HL-60/S4 treated with retinoic acid at 250 ng/mL for 4 days and 3 days (cell line): ENCODE data around the gene HIF3A.

ENCODE experiments used
- in situ Hi-C: fragments of 300-500 bp; cut with MboI; formaldehyde crosslinking; loops from 2 replicates; pipeline ENCODE4 v1.7.0; 2022; ENCODE audit warnings: low sequenced_read_pairs

The HIF3A gene

DNA sequence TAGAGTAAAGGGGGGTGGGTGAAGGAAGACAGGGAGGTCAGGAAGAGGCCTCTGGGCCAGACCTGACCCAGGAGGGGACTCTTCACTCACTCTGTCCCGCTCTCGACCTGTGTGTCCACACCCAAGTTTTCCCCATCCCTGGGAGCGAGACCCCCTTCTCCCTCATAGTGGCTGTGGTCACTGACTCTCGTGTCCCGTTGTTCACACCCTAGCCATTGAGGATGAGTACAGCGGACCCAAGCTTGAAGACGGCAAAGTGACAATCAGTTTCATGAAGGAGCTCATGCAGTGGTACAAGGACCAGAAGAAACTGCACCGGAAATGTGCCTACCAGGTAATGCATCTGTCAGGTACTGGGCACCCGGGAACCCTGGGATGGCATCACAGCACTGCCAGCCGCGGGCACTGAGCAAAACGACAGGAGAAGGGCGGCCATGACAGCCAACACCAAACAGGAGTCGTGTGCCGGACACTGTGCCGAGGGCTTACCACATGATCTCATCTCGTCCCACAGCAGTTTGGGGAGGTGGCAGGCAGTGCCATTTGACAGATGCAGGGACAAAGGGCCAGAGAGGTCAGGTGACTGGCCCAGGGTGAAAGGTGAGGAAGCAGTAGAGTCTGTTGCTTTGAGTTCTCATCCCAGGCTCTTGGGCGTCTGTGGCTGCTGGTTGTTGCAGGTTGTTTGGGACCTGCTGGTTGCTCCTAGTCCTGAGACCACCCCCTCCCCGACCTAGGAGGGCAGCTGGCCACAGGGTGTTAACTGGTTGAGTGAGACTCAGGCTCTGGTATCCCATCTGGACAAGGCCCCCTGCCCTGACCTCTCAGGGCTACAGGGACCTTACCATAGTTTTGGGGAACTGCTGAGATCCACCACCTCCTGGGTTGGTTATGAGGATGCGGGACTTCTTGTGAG is 79.7 kb downstream of the HIF3A start:
- in situ Hi-C loops, result no loop called here

- in situ Hi-C loops, result no loop called here
These were observed 81.4 kb downstream of the HIF3A start for GRCh38 chr19:46378268-46378667.

DNA sequence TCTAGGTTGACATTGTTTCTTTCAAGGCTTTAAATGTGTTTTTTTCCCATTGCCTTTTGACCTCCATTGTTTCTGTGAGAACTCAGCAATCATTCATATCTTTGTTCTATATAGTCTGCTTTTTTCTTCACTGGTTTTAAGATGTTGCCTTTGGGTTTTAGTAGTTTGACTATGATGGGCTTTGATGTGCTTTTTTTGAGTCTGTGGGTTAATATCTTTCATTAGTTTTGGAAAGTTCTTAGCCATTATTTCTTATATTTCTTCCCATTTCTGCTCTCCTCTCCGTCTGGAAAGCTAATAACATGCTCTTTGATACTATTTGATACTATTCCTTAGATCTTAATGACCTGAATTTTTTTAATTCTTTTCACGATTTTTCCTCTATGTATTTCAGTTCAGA is 83.8 kb downstream of the HIF3A start:
- in situ Hi-C loops, result no loop called here

GRCh38 chr19:46381346-46381745 is 84.5 kb downstream of the HIF3A start:
- in situ Hi-C loops, result no loop called here

DNA sequence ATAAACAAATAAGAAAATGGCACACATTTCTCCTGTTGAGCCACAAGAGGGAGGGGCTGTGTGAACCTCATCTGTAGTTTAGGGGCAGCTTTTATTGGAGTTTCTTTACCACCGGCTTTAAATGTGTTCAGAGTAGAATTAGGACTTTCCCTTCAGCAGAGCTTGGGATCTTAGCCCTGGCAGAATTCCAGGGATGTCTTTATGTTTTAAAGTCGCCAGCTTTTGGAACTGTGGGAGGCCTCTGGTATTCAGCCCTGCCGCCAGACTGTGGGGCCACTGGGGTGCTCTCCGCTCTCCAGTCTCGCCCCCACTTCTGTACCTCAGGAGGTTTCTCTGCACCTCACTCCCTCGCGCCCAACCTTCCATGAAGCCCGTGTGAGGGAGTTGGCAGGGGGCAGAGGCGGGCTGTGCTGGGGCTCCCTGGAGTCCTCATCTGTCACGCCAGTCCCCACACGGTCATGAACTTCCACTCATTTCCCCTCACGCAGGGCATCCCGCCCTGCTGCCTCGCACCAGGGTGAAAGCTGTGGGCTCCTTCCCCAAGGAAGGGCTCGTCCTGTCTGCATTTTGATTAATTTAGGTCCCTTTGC is 85.0 kb downstream of the HIF3A start:
- in situ Hi-C loops, result no loop called here

- in situ Hi-C loops, result no loop called here
These were observed 86.5 kb downstream of the HIF3A start for GRCh38 chr19:46383171-46383815.

DNA sequence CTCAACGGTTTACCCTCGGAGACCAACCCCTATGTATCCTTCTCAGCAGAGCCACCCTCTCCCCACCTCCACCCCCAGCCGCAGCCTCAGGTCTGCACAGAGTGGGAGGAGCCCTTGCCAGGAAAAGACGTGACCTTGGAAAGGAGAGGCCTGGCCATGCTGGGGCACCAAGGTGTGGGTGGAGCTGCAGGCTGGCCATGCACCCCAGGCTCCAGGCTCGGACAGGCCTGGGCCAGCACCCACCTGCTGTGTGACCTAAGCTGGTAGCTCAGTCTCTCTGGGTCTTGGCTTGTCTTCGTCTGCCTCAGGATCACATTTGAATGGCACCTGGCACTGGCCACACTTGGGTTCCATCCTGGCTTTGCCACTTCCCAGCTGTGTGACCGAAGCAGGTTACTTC is 87.0 kb downstream of the HIF3A start:
- in situ Hi-C loops, result no loop called here

- in situ Hi-C loops, result no loop called here
These were observed 87.6 kb downstream of the HIF3A start for GRCh38 chr19:46384396-46384795.

DNA sequence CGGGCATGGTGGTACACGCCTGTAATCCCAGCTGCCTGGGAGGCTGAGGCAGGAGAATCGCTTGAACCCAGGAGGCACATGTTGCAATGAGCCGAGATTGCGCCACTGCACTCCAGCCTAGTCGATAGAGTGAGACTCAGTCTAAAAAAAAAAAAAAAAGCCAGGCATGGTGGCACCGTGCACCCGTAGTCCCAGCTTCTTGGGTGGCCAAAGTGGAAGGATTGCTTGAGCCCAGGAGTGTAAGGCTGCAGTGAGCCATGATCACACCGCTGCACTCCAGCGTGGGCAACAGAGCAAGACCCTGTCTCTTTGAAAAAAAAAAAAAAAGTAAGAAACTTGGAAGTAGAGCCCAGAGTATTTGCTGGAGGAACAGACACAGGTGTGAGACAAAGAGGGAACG is 88.8 kb downstream of the HIF3A start:
- in situ Hi-C loops, result no loop called here

- in situ Hi-C loops, result no loop called here
These were observed 89.3 kb downstream of the HIF3A start for GRCh38 chr19:46386151-46386550.

GRCh38 chr19:46386996-46387712 is 90.3 kb downstream of the HIF3A start:
- in situ Hi-C loops, result no loop called here

DNA sequence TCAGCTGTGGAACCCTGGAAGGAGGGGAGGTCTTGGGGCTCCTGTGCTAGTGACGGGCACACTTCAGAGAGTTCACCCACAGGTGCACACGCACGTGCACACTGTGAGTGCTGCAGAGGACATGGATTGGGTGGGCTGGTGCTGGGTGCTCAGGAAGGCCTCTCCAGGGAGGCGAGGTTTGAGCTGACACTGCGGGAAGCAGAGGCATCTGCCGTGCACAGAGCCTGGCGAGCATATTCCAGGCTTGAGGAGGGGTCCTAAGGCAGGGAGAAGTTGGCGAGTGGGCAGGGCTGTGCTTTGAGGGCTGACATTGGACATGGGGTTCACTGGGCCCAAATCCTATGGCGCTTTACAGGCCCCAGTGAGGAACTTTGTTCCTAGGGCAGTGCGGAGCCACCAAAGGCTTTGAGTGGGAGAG is 90.9 kb downstream of the HIF3A start:
- in situ Hi-C loops, result no loop called here

DNA sequence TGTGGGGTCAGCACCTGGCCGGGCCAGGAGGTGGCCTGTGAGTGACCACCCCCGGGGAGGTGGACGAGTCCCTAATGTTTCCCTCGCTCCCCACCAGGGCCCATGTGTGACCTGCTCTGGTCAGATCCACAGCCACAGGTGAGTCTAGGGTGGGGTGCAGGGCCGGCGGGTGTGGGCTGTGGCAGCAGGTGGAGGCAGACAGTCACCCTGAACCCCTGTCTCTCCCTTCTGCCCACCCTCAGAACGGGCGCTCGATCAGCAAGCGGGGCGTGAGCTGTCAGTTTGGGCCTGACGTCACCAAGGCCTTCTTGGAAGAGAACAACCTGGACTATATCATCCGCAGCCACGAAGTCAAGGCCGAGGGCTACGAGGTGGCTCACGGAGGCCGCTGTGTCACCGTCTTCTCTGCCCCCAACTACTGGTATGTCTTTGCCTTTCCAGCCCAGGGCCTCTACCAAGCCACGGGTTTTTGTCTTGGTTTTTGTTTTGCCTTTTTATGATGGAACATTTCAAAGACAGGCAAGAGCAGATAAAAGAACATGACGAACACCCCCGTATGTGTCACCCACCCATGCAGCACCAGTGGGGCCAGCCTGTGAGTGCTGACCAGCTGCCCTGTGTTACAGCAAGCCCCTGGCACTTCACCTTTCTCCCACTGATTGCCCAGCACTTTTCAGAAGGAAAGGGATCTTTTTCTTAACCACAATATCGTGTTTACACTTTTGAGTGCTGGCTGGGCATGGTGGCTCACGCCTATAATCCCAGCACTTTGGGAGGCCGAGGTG is 91.7 kb downstream of the HIF3A start:
- in situ Hi-C loops, result no loop called here

DNA sequence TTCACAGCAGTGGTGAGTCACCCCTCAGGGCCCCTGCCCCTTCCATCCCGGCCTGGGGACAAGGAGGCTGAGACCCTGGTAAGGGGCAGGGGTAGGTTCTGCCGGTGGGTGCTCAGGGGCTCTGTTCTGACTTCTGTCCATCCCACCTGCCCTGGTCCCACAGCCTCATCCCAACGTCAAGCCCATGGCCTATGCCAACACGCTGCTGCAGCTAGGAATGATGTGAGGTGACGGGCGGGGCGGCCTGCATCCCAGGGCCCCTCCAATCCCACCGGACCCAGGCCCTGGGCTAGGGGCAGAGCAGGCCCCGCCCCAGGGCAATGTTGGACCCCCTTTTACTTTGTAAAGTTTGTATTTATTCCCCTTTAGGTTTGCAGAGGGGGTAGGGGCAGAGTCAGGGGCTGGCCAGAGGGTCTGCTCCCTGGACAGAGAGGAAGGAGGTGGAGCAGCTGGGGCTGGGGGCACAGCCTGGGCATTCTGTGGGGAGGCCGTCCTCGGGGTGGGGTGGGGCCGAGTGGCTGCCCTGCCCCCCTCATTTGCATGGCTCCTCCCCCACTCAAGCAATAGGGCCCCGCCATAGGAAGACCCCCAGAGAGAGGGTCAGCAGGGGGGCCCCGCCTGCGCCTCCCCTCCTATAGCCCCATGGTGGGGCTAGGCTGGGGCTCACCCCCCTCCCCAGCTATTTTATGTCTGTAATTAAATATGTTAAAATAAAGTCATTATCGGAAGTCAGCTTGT is 93.4 kb downstream of the HIF3A start:
- in situ Hi-C loops, result no loop called here

- in situ Hi-C loops, result no loop called here
These were observed 94.0 kb downstream of the HIF3A start for GRCh38 chr19:46390866-46391265.

GRCh38 chr19:46391296-46392251 is 94.7 kb downstream of the HIF3A start:
- in situ Hi-C loops, result no loop called here

- in situ Hi-C loops, result no loop called here
These were observed 95.5 kb downstream of the HIF3A start for GRCh38 chr19:46392252-46392801.

GRCh38 chr19:46392837-46393236 is 96.0 kb downstream of the HIF3A start:
- in situ Hi-C loops, result no loop called here
